MM.1S (cell line): Measurements from ENCODE around the gene CARD11.

Experiments
- CTCF ChIP-seq: fragments of 300-600 bp; sonication (generic); IDR thresholded peaks from 2 replicates; pipeline ENCODE4 v1.5.1; 2016; ENCODE audit warnings: antibody characterized with exemption, low read length, mixed read lengths
- EZH2 ChIP-seq: fragments of 300-600 bp; sonication (generic); optimal IDR thresholded peaks from 2 replicates; pipeline ENCODE3; 2017; ENCODE audit warnings: low read depth, mild to moderate bottlenecking, antibody characterized with exemption, low read length, mixed read lengths
- EZH2phosphoT487 ChIP-seq: fragments of 300-600 bp; sonication (generic); IDR thresholded peaks from 2 replicates; pipeline ENCODE4 v1.6.1; 2018; ENCODE audit warnings: antibody characterized with exemption, low read length

GRCh38 chr7:2920956-2921652 lies 122.6 kb downstream of the CARD11 start:
- TF ChIP-seq EZH2 (no peak), CTCF (no peak), EZH2phosphoT487 (no peak)
